Stomach (tissue), 9 donors: Measurements from ENCODE around the gene CLMP. TPM values are rescaled to one million over a fixed set of nuclear protein-coding genes. Genes with fewer than 3 reads are reported as not detected.

Experiments used
- DNase-seq, 2 donors: peaks; one replicate each; pipeline versions ENCODE4 v3.0.0 to v3.0.0-alpha.2; 2013 to 2019
- H3K27ac ChIP-seq, 5 donors: fragments of 200-600 bp in 4 of 5; sonication (generic) in 4 of 5; one replicate each; pipeline ENCODE4 v1.5.1; 2013 to 2019; ENCODE audit warnings: mild to moderate bottlenecking in 1 of 5, moderate library complexity in 1 of 5
- H3K27me3 ChIP-seq, 3 donors: fragments of 200-600 bp; sonication (generic); one replicate each; pipeline ENCODE4 v1.5.1; 2017 to 2019; ENCODE audit warnings: mixed run types in 1 of 3
- H3K36me3 ChIP-seq, 4 donors: fragments of 200-600 bp; sonication (generic); 1 replicate in 3 of 4; 2 replicates in 1 of 4; pipeline ENCODE4 v1.5.1; 2016 to 2019
- H3K4me1 ChIP-seq, 4 donors: fragments of 200-600 bp; sonication (generic); one replicate each; pipeline ENCODE4 v1.5.1; 2016 to 2019
- H3K4me3 ChIP-seq, 4 donors: fragments of 200-600 bp; sonication (generic) in 3 of 4; one replicate each; pipeline ENCODE4 v1.5.1; 2016 to 2019; ENCODE audit warnings: mild to moderate bottlenecking in 1 of 4
- H3K9me3 ChIP-seq, 4 donors: fragments of 200-600 bp; sonication (generic); one replicate each; pipeline ENCODE4 v1.5.1; 2016 to 2019
- EP300 ChIP-seq: sonication (generic); formaldehyde crosslinking; IDR thresholded peaks from one replicate; pipeline ENCODE4 v1.6.1; 2017; ENCODE audit warnings: antibody characterized with exemption
- POLR2A ChIP-seq, 4 donors: fragments of 450-650 bp; IDR thresholded peaks; one replicate each; pipeline ENCODE4 v1.6.1; 2016; ENCODE audit warnings: antibody characterized with exemption in 4 of 4, control low read depth in 2 of 4, mild to moderate bottlenecking in 1 of 4, moderate library complexity in 1 of 4
- POLR2AphosphoS5 ChIP-seq, 3 donors: sonication (generic); formaldehyde crosslinking; IDR thresholded peaks; one replicate each; pipeline ENCODE4 v1.6.1; 2016; ENCODE audit warnings: antibody characterized with exemption in 3 of 3
- WGBS, 5 donors: extraction: QIAGEN DNeasy Blood & Tissue Kit in 3 of 5; methylation state at CpG; one replicate each; pipeline versions ENCODE4 v1.1.5 to v1.1.7; 2013 to 2018; 5-methylcytosine and 5-hydroxymethylcytosine counted together
- intact Hi-C: fragments of 100-400 bp; cut with DNase I; formaldehyde crosslinking; loops from one replicate; pipeline ENCODE4 v1.15.1; 2023; ENCODE audit warnings: low total_unique reads
- polyA plus RNA-seq, 3 donors: library from polyadenylated mRNA; stranded (reverse); fragments of 200-250 nt; gene quantifications; one replicate each; pipeline ENCODE4 v1.2.3, GENCODE V29; 2013
- total RNA-seq, 5 donors: library from RNA; depleted of rRNA; stranded (reverse); fragments of >200 nt; gene quantifications; one replicate each; pipeline versions ENCODE4 v1.1.0 to v1.2.3, GENCODE V29; 2014 to 2016
- TF ChIP-seq, protein P1 (sequence below), 7 experiments: fragments of 450-650 bp in 4 of 7; fragments of 200-600 bp in 3 of 7; sonication (generic) in 3 of 7; IDR thresholded peaks; one replicate each; pipeline ENCODE4 v1.5.1; 2016 to 2019; ENCODE audit warnings: antibody characterized with exemption in 7 of 7, control low read depth in 2 of 7, mild to moderate bottlenecking in 1 of 7
- donor health status: healthy with polysubstance abuse.
- donor health status: Bipolar disorder and iron deficiency.
- donor health status: healthy.

The CLMP gene
- total and polyA plus RNA-seq, 8 donors, result 4.9 to 81.2 (median 40.5) TPM

DNA sequence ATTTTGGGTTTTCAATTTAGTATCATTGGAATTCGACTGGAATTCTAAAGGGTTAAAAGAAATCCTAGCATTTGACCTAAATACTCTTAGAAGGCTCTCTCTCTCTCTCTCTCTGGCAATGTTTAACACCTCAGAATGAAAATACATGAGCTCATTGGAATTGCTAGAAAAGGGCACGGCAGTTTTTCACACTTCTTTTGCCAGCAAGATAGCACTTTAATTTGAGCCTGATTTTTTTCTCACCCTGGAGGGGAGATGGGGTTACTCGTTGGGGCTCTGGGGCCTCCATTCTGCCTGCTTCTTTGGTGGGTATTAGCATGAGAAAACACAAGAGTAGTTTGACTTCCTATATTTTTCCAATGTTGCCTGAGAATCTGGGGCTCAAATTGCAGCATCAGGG is 22.8 kb upstream of the CLMP start:
- intact Hi-C loops, result no loop called here
- Histone ChIP-seq H3K9me3 (peaks cover 0 to 10% (median 4%) of the 10 kb centered on the region in 4 donors), H3K36me3 (no peaks in the 10 kb centered on the region), H3K27me3 (peaks cover 0 to 25% (median 3%) of the 10 kb centered on the region in 3 donors), H3K4me3 (no peak overlapping the region), H3K4me1 (peaks cover 0 to 16% (median 6%) of the 10 kb centered on the region in 4 donors), H3K27ac (no peak overlapping the region)
- TF ChIP-seq POLR2AphosphoS5 (IDR thresholded peaks at IDR 0.05) (no peak), EP300 (no peak), POLR2A (IDR thresholded peaks at IDR 0.05) (no peak)
- TF ChIP-seq, protein P1, sequence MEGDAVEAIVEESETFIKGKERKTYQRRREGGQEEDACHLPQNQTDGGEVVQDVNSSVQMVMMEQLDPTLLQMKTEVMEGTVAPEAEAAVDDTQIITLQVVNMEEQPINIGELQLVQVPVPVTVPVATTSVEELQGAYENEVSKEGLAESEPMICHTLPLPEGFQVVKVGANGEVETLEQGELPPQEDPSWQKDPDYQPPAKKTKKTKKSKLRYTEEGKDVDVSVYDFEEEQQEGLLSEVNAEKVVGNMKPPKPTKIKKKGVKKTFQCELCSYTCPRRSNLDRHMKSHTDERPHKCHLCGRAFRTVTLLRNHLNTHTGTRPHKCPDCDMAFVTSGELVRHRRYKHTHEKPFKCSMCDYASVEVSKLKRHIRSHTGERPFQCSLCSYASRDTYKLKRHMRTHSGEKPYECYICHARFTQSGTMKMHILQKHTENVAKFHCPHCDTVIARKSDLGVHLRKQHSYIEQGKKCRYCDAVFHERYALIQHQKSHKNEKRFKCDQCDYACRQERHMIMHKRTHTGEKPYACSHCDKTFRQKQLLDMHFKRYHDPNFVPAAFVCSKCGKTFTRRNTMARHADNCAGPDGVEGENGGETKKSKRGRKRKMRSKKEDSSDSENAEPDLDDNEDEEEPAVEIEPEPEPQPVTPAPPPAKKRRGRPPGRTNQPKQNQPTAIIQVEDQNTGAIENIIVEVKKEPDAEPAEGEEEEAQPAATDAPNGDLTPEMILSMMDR (IDR thresholded peaks at IDR 0.05), result no peak
- WGBS, 5 donors, result 10 to 23% (median 16%) methylated on average over 3 of the region's 3 CpGs
- DNase-seq, result peak in 1 of 2 donors; percentile 74

DNA sequence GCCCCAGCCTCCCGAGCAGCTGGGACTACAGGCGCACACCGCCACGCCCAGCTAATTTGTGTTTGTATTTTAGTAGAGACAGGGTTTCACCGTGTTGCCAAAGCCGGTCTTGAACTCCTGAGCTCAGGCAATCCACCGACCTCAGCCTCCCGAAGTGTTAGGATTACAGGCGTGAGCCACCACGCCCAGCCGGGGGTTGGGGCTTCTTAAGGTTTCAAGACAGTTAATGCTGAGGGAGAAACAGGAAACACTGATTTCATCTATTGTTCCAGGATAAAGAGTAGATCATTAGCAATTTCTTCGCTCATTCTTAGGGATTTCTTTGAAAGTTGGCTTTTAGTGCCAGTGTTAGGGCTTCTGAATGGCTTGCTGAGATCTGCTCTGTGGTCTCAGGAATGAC is 21.2 kb upstream of the CLMP start:
- Histone ChIP-seq H3K27me3 (peaks cover 0 to 35% (median 3%) of the 10 kb centered on the region in 3 donors), H3K36me3 (no peaks in the 10 kb centered on the region), H3K9me3 (no peaks in the 10 kb centered on the region), H3K27ac (no peak overlapping the region), H3K4me1 (peaks cover 0 to 16% (median 6%) of the 10 kb centered on the region in 4 donors), H3K4me3 (no peak overlapping the region)
- 76 to 92% (median 80%) methylated on average over 9 to 12 of the region's 12 CpGs for WGBS, 5 donors
- DNase-seq, result no peak
- no peak for TF ChIP-seq POLR2A (IDR thresholded peaks at IDR 0.05)
- TF ChIP-seq, protein P1 (IDR thresholded peaks at IDR 0.05), result no peak
- intact Hi-C loops, result no loop called here

DNA sequence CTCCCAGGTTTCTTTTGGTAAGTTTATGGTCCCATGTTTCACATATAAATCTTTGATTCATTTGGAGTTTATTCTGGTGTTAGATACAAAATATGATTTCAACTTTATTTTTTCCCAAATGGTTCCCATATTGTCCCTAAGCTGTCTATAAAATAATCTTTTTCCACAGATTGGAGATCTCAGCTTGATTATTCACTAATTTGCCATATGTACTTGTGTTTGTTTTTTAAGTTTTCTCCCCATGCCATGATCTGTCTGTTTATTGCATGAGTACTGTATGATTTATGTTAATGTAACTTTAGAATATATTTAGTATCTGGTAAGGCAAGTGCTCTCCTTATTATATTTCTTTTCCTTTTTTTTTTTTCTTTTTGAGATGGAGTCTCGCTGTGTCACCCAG is 19.9 kb upstream of the CLMP start:
- peaks cover 0 to 20% (median 6%) of the 10 kb centered on the region in 4 donors for H3K4me1 ChIP-seq
- no peak overlapping the region for H3K4me3 ChIP-seq
- 83 to 96% (median 86%) methylated on average over 1 of the region's 1 CpG for WGBS, 5 donors
- H3K27ac ChIP-seq, result no peak overlapping the region
- no peaks in the 10 kb centered on the region for H3K36me3 ChIP-seq
- intact Hi-C loops, result no loop called here
- DNase-seq, result no peak
- no peaks in the 10 kb centered on the region for H3K9me3 ChIP-seq
- peaks cover 0 to 38% (median 6%) of the 10 kb centered on the region in 3 donors for H3K27me3 ChIP-seq
- TF ChIP-seq EP300, result no peak
- no peak for TF ChIP-seq POLR2A (IDR thresholded peaks at IDR 0.05)
- no peak for TF ChIP-seq POLR2AphosphoS5 (IDR thresholded peaks at IDR 0.05)
- TF ChIP-seq, protein P1 (IDR thresholded peaks at IDR 0.05), result no peak

DNA sequence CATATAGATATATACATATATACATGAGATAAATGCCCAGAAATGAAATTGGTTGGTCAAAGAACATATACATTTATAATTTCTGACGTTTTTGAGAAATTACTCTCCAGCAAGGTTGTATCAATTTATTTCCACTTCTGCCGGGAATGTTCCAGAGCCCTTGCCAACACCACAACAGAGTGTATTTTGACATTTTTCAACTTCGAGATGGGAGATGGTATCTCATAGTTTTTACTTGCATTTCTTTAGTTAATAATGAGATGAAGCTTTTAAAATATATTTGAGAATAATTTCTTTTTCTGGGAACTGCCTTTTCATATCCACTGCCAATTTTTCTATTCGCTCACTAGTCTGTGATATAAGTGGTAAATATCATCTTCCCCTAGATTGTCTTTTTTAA is 19.3 kb upstream of the CLMP start:
- Histone ChIP-seq H3K4me3 (no peak overlapping the region), H3K27me3 (peaks cover 0 to 38% (median 7%) of the 10 kb centered on the region in 3 donors), H3K27ac (no peak overlapping the region), H3K9me3 (no peaks in the 10 kb centered on the region), H3K36me3 (no peaks in the 10 kb centered on the region), H3K4me1 (peaks cover 0 to 22% (median 6%) of the 10 kb centered on the region in 4 donors)
- TF ChIP-seq POLR2AphosphoS5 (IDR thresholded peaks at IDR 0.05), result no peak
- no peak for TF ChIP-seq POLR2A (IDR thresholded peaks at IDR 0.05)
- TF ChIP-seq, protein P1 (IDR thresholded peaks at IDR 0.05), result no peak
- TF ChIP-seq EP300, result no peak
- intact Hi-C loops, result no loop called here
- no peak for DNase-seq
- WGBS, 5 donors, result 64 to 80% (median 70%) methylated on average over 4 of the region's 4 CpGs
